Body of pancreas (tissue), 4 donors: ENCODE results near the gene MRRF. TPM values are rescaled to one million over a fixed set of nuclear protein-coding genes. Genes with fewer than 3 reads are reported as not detected.

Experiments
- ATAC-seq: fragments of 150-250 bp; one replicate; pipeline ENCODE4 v1.9.1; 2016
- DNase-seq, 4 donors: peaks; one replicate each; pipeline ENCODE4 v3.0.0-alpha.2; 2019
- H3K27ac ChIP-seq, 4 donors: fragments of 200-600 bp; sonication (generic); 1 replicate in 3 of 4; 2 replicates in 1 of 4; pipeline versions ENCODE4 v1.5.1 to v1.6.1; 2016 to 2019; ENCODE audit warnings: mild to moderate bottlenecking in 1 of 4, mixed read lengths in 1 of 4, moderate library complexity in 1 of 4
- H3K27me3 ChIP-seq, 2 donors: fragments of 200-600 bp; sonication (generic); one replicate each; pipeline ENCODE4 v1.6.0; 2016; ENCODE audit warnings: mild to moderate bottlenecking in 1 of 2
- H3K36me3 ChIP-seq, 2 donors: fragments of 200-600 bp; sonication (generic); replicated peaks in 1 of 2; 2 replicates each; pipeline ENCODE4 v1.5.1; 2016; ENCODE audit warnings: low read depth in 2 of 2; ENCODE audit not compliant: insufficient read depth in 1 of 2
- H3K4me1 ChIP-seq: fragments of 200-600 bp; sonication (generic); one replicate; pipeline ENCODE4 v1.6.0; 2016
- H3K4me3 ChIP-seq, 2 donors: fragments of 200-600 bp; sonication (generic); 1 replicate in 1 of 2; 2 replicates in 1 of 2; pipeline ENCODE4 v1.5.1; 2016 to 2019
- H3K9me3 ChIP-seq, 3 donors: fragments of 200-600 bp; sonication (generic); 1 replicate in 2 of 3; 2 replicates in 1 of 3; pipeline ENCODE4 v1.5.1; 2016
- CTCF ChIP-seq, 7 experiments: fragments of 450-650 bp in 4 of 7; fragments of 200-600 bp in 3 of 7; sonication (generic) in 3 of 7; IDR thresholded peaks; one replicate each; pipeline ENCODE4 v1.5.1; 2016 to 2019; ENCODE audit warnings: antibody characterized with exemption in 7 of 7
- POLR2A ChIP-seq, 3 donors: fragments of 450-650 bp; IDR thresholded peaks; one replicate each; pipeline ENCODE4 v1.6.1; 2016; ENCODE audit warnings: antibody characterized with exemption in 3 of 3, mild to moderate bottlenecking in 2 of 3
- WGBS, 2 donors: methylation state at CpG; one replicate each; pipeline ENCODE4 v1.1.5; 2017; 5-methylcytosine and 5-hydroxymethylcytosine counted together
- intact Hi-C: fragments of 100-400 bp; cut with DNase I; formaldehyde crosslinking; loops from one replicate; pipeline ENCODE4 v1.15.1; 2023
- total RNA-seq, 2 donors: library from RNA; depleted of rRNA; stranded (reverse); fragments of >200 nt; gene quantifications; one replicate each; pipeline ENCODE4 v1.1.0, GENCODE V29; 2016

MRRF gene
- total RNA-seq, 2 donors from 2014 or later: 11.9 to 13.5 TPM

GRCh38 chr9:122348288-122348777 lies 83.7 kb downstream of the MRRF start:
- ATAC-seq (no peak), DNase-seq (no peak)
- no peak for TF ChIP-seq POLR2A (IDR thresholded peaks at IDR 0.05)
- TF ChIP-seq CTCF (IDR thresholded peaks at IDR 0.05): no peak
- Histone ChIP-seq H3K27ac (no peak overlapping the region), H3K4me3 (no peak overlapping the region), H3K36me3 (no peaks in the 10 kb centered on the region), H3K9me3 (no peaks in the 10 kb centered on the region), H3K4me1 (peaks cover 15% of the 10 kb centered on the region), H3K27me3 (peaks cover 0 to 5% of the 10 kb centered on the region in 2 donors)
- intact Hi-C loops: no loop called here
- 67 to 80% methylated on average over 10 to 12 of the region's 12 CpGs for WGBS, 2 donors

- no peak for ATAC-seq
- H3K36me3 ChIP-seq: no peaks in the 10 kb centered on the region
- H3K4me1 ChIP-seq: peaks cover 15% of the 10 kb centered on the region
- intact Hi-C loops: no loop called here
- H3K9me3 ChIP-seq: no peaks in the 10 kb centered on the region
- no peak for TF ChIP-seq POLR2A (IDR thresholded peaks at IDR 0.05)
- no peak for TF ChIP-seq CTCF (IDR thresholded peaks at IDR 0.05)
- no peak for DNase-seq
- peaks cover 0 to 5% of the 10 kb centered on the region in 2 donors for H3K27me3 ChIP-seq
- H3K4me3 ChIP-seq: no peak overlapping the region
- H3K27ac ChIP-seq: no peak overlapping the region
- WGBS, 2 donors: 63 to 86% methylated on average over 2 of the region's 2 CpGs
These were observed 84.1 kb downstream of the MRRF start for GRCh38 chr9:122348791-122349190.

GRCh38 chr9:122349201-122349600 lies 84.5 kb downstream of the MRRF start:
- TF ChIP-seq CTCF (IDR thresholded peaks at IDR 0.05): no peak
- no peak for TF ChIP-seq POLR2A (IDR thresholded peaks at IDR 0.05)
- H3K27me3 ChIP-seq: peaks cover 0 to 5% of the 10 kb centered on the region in 2 donors
- H3K4me3 ChIP-seq: no peak overlapping the region
- no peak for DNase-seq
- peaks cover 15% of the 10 kb centered on the region for H3K4me1 ChIP-seq
- intact Hi-C loops: no loop called here
- H3K27ac ChIP-seq: no peak overlapping the region
- no peak for ATAC-seq
- H3K36me3 ChIP-seq: no peaks in the 10 kb centered on the region
- 55 to 70% methylated on average over 4 of the region's 4 CpGs for WGBS, 2 donors
- no peaks in the 10 kb centered on the region for H3K9me3 ChIP-seq

- peaks cover 0 to 5% of the 10 kb centered on the region in 2 donors for H3K27me3 ChIP-seq
- intact Hi-C loops: loop anchor here (5.0 to 10.0 kb wide), 2 partner anchors 223 to 464 kb away; no protein-coding TSS in a partner anchor
- no peaks in the 10 kb centered on the region for H3K9me3 ChIP-seq
- H3K27ac ChIP-seq: no peak overlapping the region
- no peaks in the 10 kb centered on the region for H3K36me3 ChIP-seq
- H3K4me1 ChIP-seq: peaks cover 15% of the 10 kb centered on the region
- ATAC-seq: peak; percentile 80
- 27 to 37% methylated on average over 9 to 11 of the region's 11 CpGs for WGBS, 2 donors
- TF ChIP-seq CTCF (IDR thresholded peaks at IDR 0.05): peak; percentile 86 to 97 (median 95)
- TF ChIP-seq POLR2A (IDR thresholded peaks at IDR 0.05): no peak
- no peak overlapping the region for H3K4me3 ChIP-seq
- peak; percentile 78 to 83 (median 79) for DNase-seq
These were observed 86.1 kb downstream of the MRRF start for GRCh38 chr9:122350577-122351355.
